ENCODE data around the gene L1CAM.

Gene L1CAM

GRCh38 chrX:153866302-153867019 lies 19.5 kb downstream of the L1CAM start:
- in situ Hi-C loops (cut with MboI; ENCODE audit: low sequenced_read_pairs) = no loop called here

GRCh38 chrX:153865685-153866084 lies 20.3 kb downstream of the L1CAM start:
- in situ Hi-C loops (cut with MboI; ENCODE audit: low sequenced_read_pairs) = no loop called here

- in situ Hi-C loops (cut with MboI; ENCODE audit: low sequenced_read_pairs) = no loop called here
Measured at GRCh38 chrX:153865321-153865580, 20.7 kb downstream of the L1CAM start.

GRCh38 chrX:153864561-153865320 lies 21.2 kb downstream of the L1CAM start:
- in situ Hi-C loops (cut with MboI; ENCODE audit: low sequenced_read_pairs) = no loop called here

- in situ Hi-C loops (cut with MboI; ENCODE audit: low sequenced_read_pairs) = no loop called here
Measured at GRCh38 chrX:153864101-153864500, 21.9 kb downstream of the L1CAM start.

GRCh38 chrX:153863251-153863991 lies 22.6 kb downstream of the L1CAM start:
- in situ Hi-C loops (cut with MboI; ENCODE audit: low sequenced_read_pairs) = no loop called here

GRCh38 chrX:153862369-153863250 lies 23.4 kb downstream of the L1CAM start:
- in situ Hi-C loops (cut with MboI; ENCODE audit: low sequenced_read_pairs) = no loop called here

- in situ Hi-C loops (cut with MboI; ENCODE audit: low sequenced_read_pairs) = no loop called here
Measured at GRCh38 chrX:153861733-153862310, 24.2 kb downstream of the L1CAM start.

GRCh38 chrX:153861151-153861550 lies 24.8 kb downstream of the L1CAM start:
- in situ Hi-C loops (cut with MboI; ENCODE audit: low sequenced_read_pairs) = no loop called here

GRCh38 chrX:153857348-153857903 lies 28.5 kb downstream of the L1CAM start:
- in situ Hi-C loops (cut with MboI; ENCODE audit: low sequenced_read_pairs) = no loop called here

GRCh38 chrX:153854702-153855101 lies 31.3 kb downstream of the L1CAM start:
- in situ Hi-C loops (cut with MboI; ENCODE audit: low sequenced_read_pairs) = no loop called here

- in situ Hi-C loops (cut with MboI; ENCODE audit: low sequenced_read_pairs) = no loop called here
Measured at GRCh38 chrX:153853902-153854267, 32.1 kb downstream of the L1CAM start.

- in situ Hi-C loops (cut with MboI; ENCODE audit: low sequenced_read_pairs) = no loop called here
Measured at GRCh38 chrX:153853180-153853901, 32.6 kb downstream of the L1CAM start.

GRCh38 chrX:153851981-153852380 lies 34.0 kb downstream of the L1CAM start:
- in situ Hi-C loops (cut with MboI; ENCODE audit: low sequenced_read_pairs) = no loop called here

GRCh38 chrX:153848325-153848724 lies 37.6 kb downstream of the L1CAM start:
- in situ Hi-C loops (cut with MboI; ENCODE audit: low sequenced_read_pairs) = no loop called here

- in situ Hi-C loops (cut with MboI; ENCODE audit: low sequenced_read_pairs) = no loop called here
Measured at GRCh38 chrX:153845842-153846241, 40.1 kb downstream of the L1CAM start.

- in situ Hi-C loops (cut with MboI; ENCODE audit: low sequenced_read_pairs) = no loop called here
Measured at GRCh38 chrX:153845195-153845594, 40.8 kb downstream of the L1CAM start.

GRCh38 chrX:153844509-153845082 lies 41.4 kb downstream of the L1CAM start:
- in situ Hi-C loops (cut with MboI; ENCODE audit: low sequenced_read_pairs) = no loop called here

GRCh38 chrX:153836921-153837320 lies 49.1 kb downstream of the L1CAM start:
- in situ Hi-C loops (cut with MboI; ENCODE audit: low sequenced_read_pairs) = no loop called here
